Muscle layer of duodenum (tissue), 2 donors: ENCODE data around the gene RAD23A.
"Not testable (repeated sequence)": the region's sequence is repeated elsewhere in the genome, so short reads cannot be mapped to it uniquely, and the experiment has no call there.

Source experiments
- H3K27ac ChIP-seq: one replicate; pipeline ENCODE4 v1.7.0; 2013; ENCODE audit warnings: mild to moderate bottlenecking, low read length
- H3K27me3 ChIP-seq: one replicate; pipeline ENCODE4 v1.7.0; 2013; ENCODE audit warnings: low read depth, mild to moderate bottlenecking, control low read depth, low read length
- H3K36me3 ChIP-seq, 2 donors: one replicate each; pipeline ENCODE4 v1.7.0; 2013; ENCODE audit warnings: low read length in 2 of 2, control low read depth in 1 of 2, mild to moderate bottlenecking in 1 of 2; ENCODE audit not compliant: insufficient read depth in 2 of 2, control insufficient read depth in 1 of 2
- H3K4me1 ChIP-seq, 2 donors: one replicate each; pipeline ENCODE4 v1.7.0; 2013; ENCODE audit warnings: low read length in 2 of 2, mild to moderate bottlenecking in 2 of 2, control low read depth in 1 of 2, moderate library complexity in 1 of 2; ENCODE audit not compliant: insufficient read depth in 2 of 2, control insufficient read depth in 1 of 2
- H3K4me3 ChIP-seq, 2 donors: one replicate each; pipeline ENCODE4 v1.7.0; 2013; ENCODE audit warnings: low read length in 2 of 2, low read depth in 1 of 2, mild to moderate bottlenecking in 1 of 2
- H3K9me3 ChIP-seq, 2 donors: one replicate each; pipeline ENCODE4 v1.7.0; 2013; ENCODE audit warnings: low read length in 2 of 2, control low read depth in 1 of 2, mild to moderate bottlenecking in 1 of 2; ENCODE audit not compliant: control insufficient read depth in 1 of 2
- donor health status: healthy.

RAD23A gene

GRCh38 chr19:12965017-12965811 is 19.6 kb downstream of the RAD23A start:
- Histone ChIP-seq H3K27me3 (no peaks in the 10 kb centered on the region), H3K4me3 (peak overlapping the region; percentile 72 to 73), H3K27ac (no peak overlapping the region), H3K4me1 (peaks cover 0 to 4% of the 10 kb centered on the region in 2 donors), H3K9me3 (no peaks in the 10 kb centered on the region), H3K36me3 (no peaks in the 10 kb centered on the region)

- H3K9me3 ChIP-seq, result no peaks in the 10 kb centered on the region
- no peaks in the 10 kb centered on the region for H3K36me3 ChIP-seq
- H3K4me3 ChIP-seq, result no peak overlapping the region
- H3K27ac ChIP-seq, result no peak overlapping the region
- no peaks in the 10 kb centered on the region for H3K27me3 ChIP-seq
- peaks cover 0 to 4% of the 10 kb centered on the region in 2 donors for H3K4me1 ChIP-seq
Observed at GRCh38 chr19:12965812-12966135, 20.1 kb downstream of the RAD23A start.

GRCh38 chr19:12967907-12968306 is 22.2 kb downstream of the RAD23A start:
- Histone ChIP-seq H3K4me3 (no peak overlapping the region), H3K4me1 (peaks cover 0 to 4% of the 10 kb centered on the region in 2 donors), H3K36me3 (no peaks in the 10 kb centered on the region), H3K9me3 (no peaks in the 10 kb centered on the region), H3K27me3 (no peaks in the 10 kb centered on the region), H3K27ac (no peak overlapping the region)

- no peaks in the 10 kb centered on the region for H3K27me3 ChIP-seq
- H3K27ac ChIP-seq, result no peak within 1 kb of the TSS
- no peaks in the 10 kb centered on the region for H3K9me3 ChIP-seq
- H3K36me3 ChIP-seq, result no peaks in the 10 kb centered on the region
- H3K4me3 ChIP-seq, result no peak within 1 kb of the TSS
- peaks cover 0 to 4% of the 10 kb centered on the region in 2 donors for H3K4me1 ChIP-seq
Observed at GRCh38 chr19:12969292-12969988, 23.8 kb downstream of the RAD23A start, which contains the start of gene DAND5. Gene DAND5 (plus strand): TSS chr19:12969576. CDS start chr19:12969661, 85 bp downstream.

- Histone ChIP-seq H3K4me1 (peaks cover 0 to 4% of the 10 kb centered on the region in 2 donors), H3K27ac (no peak overlapping the region), H3K9me3 (no peaks in the 10 kb centered on the region), H3K27me3 (no peaks in the 10 kb centered on the region), H3K4me3 (no peak overlapping the region), H3K36me3 (no peaks in the 10 kb centered on the region)
Observed at GRCh38 chr19:12970070-12970820, 24.6 kb downstream of the RAD23A start.

GRCh38 chr19:12973236-12973635 is 27.6 kb downstream of the RAD23A start:
- Histone ChIP-seq H3K27ac (no peak overlapping the region), H3K36me3 (no peaks in the 10 kb centered on the region), H3K9me3 (no peaks in the 10 kb centered on the region), H3K27me3 (no peaks in the 10 kb centered on the region), H3K4me3 (no peak overlapping the region), H3K4me1 (no peaks in the 10 kb centered on the region)

DNA sequence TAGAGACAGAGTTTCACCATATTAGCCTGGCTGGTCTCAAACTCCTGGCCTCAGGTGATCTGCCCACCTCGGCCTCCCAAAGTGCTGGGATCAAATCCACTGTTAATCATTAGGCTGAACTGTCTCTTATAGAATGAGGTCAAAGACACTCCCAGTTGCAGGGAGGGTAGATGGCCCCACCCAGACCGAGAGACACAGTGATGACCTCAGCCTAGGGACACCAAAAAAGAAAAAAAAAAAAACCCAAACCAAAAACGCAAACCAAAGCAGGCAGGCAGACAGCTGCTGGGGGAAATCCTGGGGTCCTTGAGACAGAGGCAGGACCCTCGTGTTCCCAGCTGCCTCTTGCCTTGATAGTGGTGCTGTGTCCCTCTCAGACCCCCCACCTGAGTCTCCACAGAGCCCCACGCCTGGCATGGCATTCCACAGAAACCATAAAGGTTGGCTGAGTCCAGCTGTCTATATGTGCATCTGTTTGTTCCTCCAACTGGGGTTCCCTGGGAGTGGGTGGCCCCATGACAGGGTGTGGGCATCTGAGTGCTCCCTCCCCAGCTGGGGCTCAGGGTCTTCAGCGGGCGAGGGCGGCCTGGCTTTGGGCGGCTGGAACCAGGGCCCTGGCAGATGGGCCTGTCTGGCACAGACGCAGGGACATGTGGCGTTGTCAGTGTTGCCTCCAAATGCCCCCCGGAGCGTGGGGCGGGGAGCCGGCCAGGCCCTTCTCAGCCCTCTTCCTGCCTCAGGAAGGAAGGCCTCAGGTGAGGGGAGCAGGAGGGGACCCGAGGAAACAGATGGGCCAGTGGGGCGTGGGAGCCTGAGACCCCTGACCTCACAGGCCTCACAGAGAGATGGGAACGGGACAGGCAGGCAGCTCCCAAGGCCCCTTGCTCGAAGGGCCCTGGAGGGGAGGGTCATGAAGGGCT is 28.9 kb downstream of the RAD23A start:
- Histone ChIP-seq H3K4me1 (no peaks in the 10 kb centered on the region), H3K4me3 (no peak overlapping the region), H3K27ac (no peak overlapping the region), H3K9me3 (no peaks in the 10 kb centered on the region), H3K27me3 (no peaks in the 10 kb centered on the region), H3K36me3 (no peaks in the 10 kb centered on the region)

DNA sequence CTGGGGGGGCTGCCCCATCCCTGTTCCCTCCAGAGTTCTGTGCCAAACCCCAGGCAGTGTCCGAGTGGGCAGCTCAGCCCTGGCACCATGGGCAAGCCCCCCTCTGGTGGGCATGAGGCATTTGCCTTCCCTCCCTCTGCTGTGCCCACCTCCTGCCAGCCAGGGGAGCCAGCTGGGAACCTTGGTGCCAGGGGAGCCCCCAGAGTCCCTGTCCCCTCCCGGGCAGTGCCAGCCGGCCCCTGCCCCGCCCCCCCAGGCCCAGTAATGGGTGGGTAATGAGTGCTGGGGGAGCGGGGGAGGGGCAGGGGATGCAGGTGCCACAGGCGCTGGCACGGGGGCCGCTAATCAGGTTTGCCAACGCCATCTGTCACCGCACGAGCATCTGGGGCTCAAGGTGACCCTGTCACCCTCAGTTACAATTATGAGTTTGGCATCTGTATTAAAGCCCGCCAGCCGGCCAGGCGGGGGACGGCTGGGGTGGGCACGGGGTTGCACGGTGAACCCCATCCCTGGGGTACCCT is 29.6 kb downstream of the RAD23A start:
- Histone ChIP-seq H3K4me3 (no peak overlapping the region), H3K27ac (no peak overlapping the region), H3K27me3 (no peaks in the 10 kb centered on the region), H3K36me3 (no peaks in the 10 kb centered on the region), H3K9me3 (no peaks in the 10 kb centered on the region), H3K4me1 (no peaks in the 10 kb centered on the region)

DNA sequence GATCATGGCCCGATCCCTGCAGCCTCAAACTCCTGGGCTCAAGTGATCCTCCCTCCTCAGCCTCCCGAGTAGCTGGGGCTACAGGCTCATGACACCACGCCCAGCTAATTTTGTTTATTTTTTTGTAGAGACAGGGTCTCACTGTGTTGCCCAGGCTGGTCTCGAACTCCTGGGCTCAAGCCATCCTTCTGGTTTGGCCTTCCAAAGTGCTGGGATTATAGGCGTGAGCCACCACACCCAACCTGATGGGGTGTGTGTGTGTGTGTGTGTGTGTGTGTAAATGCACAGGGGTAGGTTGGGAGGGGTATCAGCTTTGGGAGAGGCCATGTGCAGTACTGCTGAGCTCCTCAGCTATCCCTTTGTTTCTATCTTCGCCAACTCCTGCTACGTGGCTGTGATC is 30.4 kb downstream of the RAD23A start:
- H3K9me3 ChIP-seq, H3K27me3 ChIP-seq, H3K4me3 ChIP-seq, H3K4me1 ChIP-seq, H3K36me3 ChIP-seq, H3K27ac ChIP-seq: not testable (repeated sequence)

- no peaks in the 10 kb centered on the region for H3K9me3 ChIP-seq
- no peak overlapping the region for H3K4me3 ChIP-seq
- no peak overlapping the region for H3K27ac ChIP-seq
- no peaks in the 10 kb centered on the region for H3K27me3 ChIP-seq
- no peaks in the 10 kb centered on the region for H3K36me3 ChIP-seq
- peaks cover 3 to 4% of the 10 kb centered on the region in 2 donors for H3K4me1 ChIP-seq
Observed at GRCh38 chr19:12979974-12980373, 34.3 kb downstream of the RAD23A start.
